GM21515 (cell line): ENCODE measurements around the gene ZC3H10.
A peak's percentile ranks its signal among the peaks of the same experiment; 100 is the strongest.
"Not testable (repeated sequence)": the region's sequence is repeated elsewhere in the genome, so short reads cannot be mapped to it uniquely, and the experiment has no call there.

Experiments used
- ATAC-seq: cut with Tn5 transposase; IDR thresholded peaks from one replicate; pipeline ENCODE4 v1.9.1; 2021; ENCODE audit not compliant: unreplicated experiment

ZC3H10 gene

GRCh38 chr12:56117778-56118687 lies at the start of gene ZC3H10:
TSS of gene ZC3H10 (plus strand) at chr12:56118266. CDS start at chr12:56120563, 2,297 bp downstream.
- peak; percentile 82 for ATAC-seq

- no peak for ATAC-seq
These were observed 46.4 kb upstream of the ZC3H10 start for GRCh38 chr12:56071648-56072047.

GRCh38 chr12:56074396-56074795 lies 43.7 kb upstream of the ZC3H10 start:
- no peak for ATAC-seq

- not testable (repeated sequence) for ATAC-seq
These were observed 40.1 kb upstream of the ZC3H10 start for GRCh38 chr12:56077966-56078365.

- no peak for ATAC-seq
These were observed 39.6 kb upstream of the ZC3H10 start for GRCh38 chr12:56078427-56078826.

GRCh38 chr12:56078931-56079722 lies 38.9 kb upstream of the ZC3H10 start:
- no peak for ATAC-seq

GRCh38 chr12:56079723-56080555 lies 38.1 kb upstream of the ZC3H10 start, which contains the start of gene ERBB3:
TSS of gene ERBB3 (plus strand) at chr12:56080165. CDS start at chr12:56080301, 136 bp downstream.
- no peak for ATAC-seq

- no peak for ATAC-seq
These were observed 37.4 kb upstream of the ZC3H10 start for GRCh38 chr12:56080556-56081138.

GRCh38 chr12:56081393-56082347 lies 36.4 kb upstream of the ZC3H10 start:
- no peak for ATAC-seq

- ATAC-seq, result no peak
These were observed 35.7 kb upstream of the ZC3H10 start for GRCh38 chr12:56082382-56082781.

GRCh38 chr12:56082967-56083366 lies 35.1 kb upstream of the ZC3H10 start:
- no peak for ATAC-seq

- no peak for ATAC-seq
These were observed 33.0 kb upstream of the ZC3H10 start for GRCh38 chr12:56084958-56085543.

- ATAC-seq, result no peak
These were observed 32.0 kb upstream of the ZC3H10 start for GRCh38 chr12:56086096-56086495.

- no peak for ATAC-seq
These were observed 31.5 kb upstream of the ZC3H10 start for GRCh38 chr12:56086608-56087007.

- no peak for ATAC-seq
These were observed 30.8 kb upstream of the ZC3H10 start for GRCh38 chr12:56087220-56087619.

- no peak for ATAC-seq
These were observed 20.3 kb upstream of the ZC3H10 start for GRCh38 chr12:56097738-56098137.

- no peak for ATAC-seq
These were observed 19.5 kb upstream of the ZC3H10 start for GRCh38 chr12:56098592-56098991.

- no peak for ATAC-seq
These were observed 18.3 kb upstream of the ZC3H10 start for GRCh38 chr12:56099787-56100186.

- ATAC-seq, result no peak
These were observed 17.0 kb upstream of the ZC3H10 start for GRCh38 chr12:56101045-56101444.
